ENCODE data around the gene CACNA1E. TPM values are rescaled to one million over a fixed set of nuclear protein-coding genes. Genes with fewer than 3 reads are reported as not detected.

Gene CACNA1E
- total and polyA plus RNA-seq, 2 of the 4 experiments (the other 2 are of a cell fraction), result not detected

- no peak overlapping the region for H3K27ac ChIP-seq (ENCODE audit: insufficient read depth, low read length)
- H2BK120ac ChIP-seq (ENCODE audit: low read depth, low read length), result no peak overlapping the region
- no peak overlapping the region for H2BK15ac ChIP-seq (ENCODE audit: low read depth, low read length)
- H3K18ac ChIP-seq (ENCODE audit: low read depth, low read length), result no peak overlapping the region
- no peak for ATAC-seq (ENCODE audit: low read depth)
- H4K20me1 ChIP-seq (ENCODE audit: insufficient read depth, low read length), result no peaks in the 10 kb centered on the region
- in situ Hi-C loops (cut with MboI; ENCODE audit: low sequenced_read_pairs) (no loop called here), dilution Hi-C loops (cut with HindIII; ENCODE audit: low sequenced_read_pairs, unreplicated experiment) (no loop called here), intact Hi-C loops (cut with micrococcal nuclease) (no loop called here)
- H3K4me3 ChIP-seq (ENCODE audit: insufficient read depth, low read depth, low read length), result no peak overlapping the region
- H2AK5ac ChIP-seq (ENCODE audit: low read depth, low read length), result no peak overlapping the region
- no peaks in the 10 kb centered on the region for H3K36me3 ChIP-seq (ENCODE audit: control insufficient read depth, insufficient read depth, low read length)
- H3K79me1 ChIP-seq (ENCODE audit: low read depth in 1 of 2, low read length in 2 of 2), result no peaks in the 10 kb centered on the region
- H4K91ac ChIP-seq (ENCODE audit: insufficient read depth, low read depth, low read length), result no peak overlapping the region
- no peak overlapping the region for H3K23ac ChIP-seq (ENCODE audit: low read depth, low read length)
- no TSS peak for BruUV-seq (replicated peaks)
- TF ChIP-seq FOS (IDR thresholded peaks at IDR 0.05; ENCODE audit: low read depth, low read length) (no peak), CEBPB (IDR thresholded peaks at IDR 0.05; ENCODE audit: low read depth, low read length) (no peak), CHD1 (IDR thresholded peaks at IDR 0.05; ENCODE audit: low read depth, low read length) (no peak), RCOR1 (IDR thresholded peaks at IDR 0.05; ENCODE audit: insufficient replicate concordance, low read length) (no peak), MAZ (IDR thresholded peaks at IDR 0.05; ENCODE audit: borderline replicate concordance, low read depth, low read length) (no peak)
- H3K9me3 ChIP-seq (ENCODE audit: control insufficient read depth, insufficient read depth, low read length), result 0 out of 2 replicates have a peak, but pooled peaks cover 7% of the 10 kb centered on the region
- no peak overlapping the region for H3K9ac ChIP-seq (ENCODE audit: low read depth, low read length)
- H3K4ac ChIP-seq (ENCODE audit: low read depth, low read length), result no peak overlapping the region
- H2AFZ ChIP-seq (replicated peaks; ENCODE audit: low read length, poor library complexity), result no peak overlapping the region
- no peak overlapping the region for H3K14ac ChIP-seq (replicated peaks; ENCODE audit: low read depth, low read length)
- H3K4me1 ChIP-seq (ENCODE audit: control insufficient read depth, insufficient read depth, low read length), result no peaks in the 10 kb centered on the region
- H3K9me1 ChIP-seq (ENCODE audit: insufficient read depth, low read length), result no peaks in the 10 kb centered on the region
- no peak overlapping the region for H3K56ac ChIP-seq (ENCODE audit: extremely low read depth, insufficient read depth, low read length)
- no peak overlapping the region for H2BK5ac ChIP-seq (ENCODE audit: low read depth, low read length, poor library complexity, severe bottlenecking)
- H3K27me3 ChIP-seq (ENCODE audit: control insufficient read depth, insufficient read depth, low read length), result no peaks in the 10 kb centered on the region
- no peak overlapping the region for H2BK20ac ChIP-seq (ENCODE audit: low read depth, low read length)
- no peak overlapping the region for H4K5ac ChIP-seq (ENCODE audit: low read depth, low read length)
- WGBS, 2 experiments (ENCODE audit: extremely low coverage in 2 of 2, insufficient read length in 1 of 2), result no CpG with 5 or more reads among the region's 4 CpGs
- H2AK9ac ChIP-seq (replicated peaks; ENCODE audit: low read depth, low read length, poor library complexity), result no peak overlapping the region
- H4K8ac ChIP-seq (ENCODE audit: low read depth in 2 of 2, low read length in 2 of 2), result no peak overlapping the region
- DNase-seq, result no peak
- CTCF ChIA-PET, result no interaction called here
- H3K4me2 ChIP-seq (ENCODE audit: low read depth, low read length), result no peak overlapping the region
- POLR2A ChIA-PET (ENCODE audit: unreplicated experiment), result no interaction called here
Measured at GRCh38 chr1:181813266-181813665, 329.9 kb downstream of the CACNA1E start.

Data from IMR-90 (cell line).